Subcutaneous abdominal adipose tissue (tissue), 5 donors: ENCODE measurements around the gene NFKBIB.

ENCODE experiments used
- H3K27ac ChIP-seq: one replicate; pipeline ENCODE4 v1.7.0; 2013; ENCODE audit warnings: low read depth, mild to moderate bottlenecking, inconsistent platforms, low read length, moderate library complexity
- H3K27me3 ChIP-seq, 5 donors: one replicate each; pipeline ENCODE4 v1.7.0; 2013; ENCODE audit warnings: low read length in 5 of 5, inconsistent platforms in 1 of 5; ENCODE audit not compliant: control insufficient read depth in 5 of 5, insufficient read depth in 4 of 5
- H3K36me3 ChIP-seq, 5 donors: one replicate each; pipeline ENCODE4 v1.7.0; 2013; ENCODE audit warnings: low read length in 5 of 5; ENCODE audit not compliant: control insufficient read depth in 5 of 5, insufficient read depth in 5 of 5
- H3K4me1 ChIP-seq, 5 donors: one replicate each; pipeline ENCODE4 v1.7.0; 2013; ENCODE audit warnings: low read length in 5 of 5, mild to moderate bottlenecking in 3 of 5, moderate library complexity in 1 of 5; ENCODE audit not compliant: control insufficient read depth in 5 of 5, insufficient read depth in 5 of 5
- H3K4me3 ChIP-seq, 5 donors: one replicate each; pipeline ENCODE4 v1.7.0; 2013; ENCODE audit warnings: low read length in 5 of 5, low read depth in 1 of 5
- H3K9ac ChIP-seq, 5 donors: one replicate each; pipeline ENCODE4 v1.7.0; 2013; ENCODE audit warnings: low read length in 5 of 5, mild to moderate bottlenecking in 4 of 5, moderate library complexity in 3 of 5
- H3K9me3 ChIP-seq, 5 donors: one replicate each; pipeline ENCODE4 v1.7.0; 2013; ENCODE audit warnings: low read length in 5 of 5; ENCODE audit not compliant: control insufficient read depth in 5 of 5
- donor health status: healthy.
- donor health status: healthy.
- donor health status: healthy.
- donor health status: healthy.
- donor health status: healthy.

Gene NFKBIB

GRCh38 chr19:38888876-38889275 lies 10.9 kb upstream of the NFKBIB start:
- Histone ChIP-seq H3K36me3 (peaks cover 0 to 48% (median 44%) of the 10 kb centered on the region in 5 donors), H3K27me3 (no peaks in the 10 kb centered on the region), H3K4me1 (peaks cover 0 to 11% (median 0%) of the 10 kb centered on the region in 5 donors), H3K9ac (no peak overlapping the region), H3K27ac (no peak overlapping the region), H3K4me3 (no peak overlapping the region), H3K9me3 (no peaks in the 10 kb centered on the region)

- Histone ChIP-seq H3K9ac (no peak overlapping the region), H3K4me1 (peaks cover 0 to 12% (median 0%) of the 10 kb centered on the region in 5 donors), H3K27ac (no peak overlapping the region), H3K9me3 (no peaks in the 10 kb centered on the region), H3K27me3 (no peaks in the 10 kb centered on the region), H3K36me3 (peaks cover 0 to 47% (median 44%) of the 10 kb centered on the region in 5 donors), H3K4me3 (no peak overlapping the region)
These were observed 10.0 kb upstream of the NFKBIB start for GRCh38 chr19:38889803-38890202.

GRCh38 chr19:38890686-38891085 lies 9.1 kb upstream of the NFKBIB start:
- Histone ChIP-seq H3K9me3 (no peaks in the 10 kb centered on the region), H3K9ac (no peak overlapping the region), H3K27me3 (no peaks in the 10 kb centered on the region), H3K4me1 (peaks cover 0 to 12% (median 0%) of the 10 kb centered on the region in 5 donors), H3K27ac (no peak overlapping the region), H3K4me3 (no peak overlapping the region), H3K36me3 (peaks cover 0 to 47% (median 44%) of the 10 kb centered on the region in 5 donors)

- H3K9me3 ChIP-seq = no peaks in the 10 kb centered on the region
- H3K36me3 ChIP-seq = peaks cover 0 to 41% (median 40%) of the 10 kb centered on the region in 5 donors
- H3K4me3 ChIP-seq = no peak overlapping the region
- no peaks in the 10 kb centered on the region for H3K27me3 ChIP-seq
- H3K27ac ChIP-seq = no peak overlapping the region
- H3K9ac ChIP-seq = no peak overlapping the region
- peaks cover 0 to 16% (median 3%) of the 10 kb centered on the region in 5 donors for H3K4me1 ChIP-seq
These were observed 8.0 kb upstream of the NFKBIB start for GRCh38 chr19:38891771-38892170.

- Histone ChIP-seq H3K9ac (peak overlapping the region in 1 of 5 donors; percentile 6), H3K36me3 (peaks cover 0 to 39% (median 33%) of the 10 kb centered on the region in 5 donors), H3K4me3 (no peak overlapping the region), H3K9me3 (no peaks in the 10 kb centered on the region), H3K27me3 (no peaks in the 10 kb centered on the region), H3K27ac (no peak overlapping the region), H3K4me1 (peaks cover 0 to 26% (median 14%) of the 10 kb centered on the region in 5 donors)
These were observed 6.9 kb upstream of the NFKBIB start for GRCh38 chr19:38892841-38893240.

GRCh38 chr19:38893341-38893771 lies 6.4 kb upstream of the NFKBIB start:
- Histone ChIP-seq H3K4me1 (peaks cover 2 to 31% (median 19%) of the 10 kb centered on the region in 5 donors), H3K27me3 (no peaks in the 10 kb centered on the region), H3K27ac (no peak overlapping the region), H3K4me3 (no peak overlapping the region), H3K36me3 (peaks cover 0 to 33% (median 29%) of the 10 kb centered on the region in 5 donors), H3K9ac (peak overlapping the region in 1 of 5 donors; percentile 14), H3K9me3 (no peaks in the 10 kb centered on the region)

- Histone ChIP-seq H3K4me1 (peaks cover 8 to 39% (median 30%) of the 10 kb centered on the region in 5 donors), H3K4me3 (no peak overlapping the region), H3K27me3 (peaks cover 0 to 4% (median 0%) of the 10 kb centered on the region in 5 donors), H3K9ac (peak overlapping the region in 1 of 5 donors; percentile 23), H3K9me3 (no peaks in the 10 kb centered on the region), H3K27ac (no peak overlapping the region), H3K36me3 (peaks cover 0 to 17% (median 13%) of the 10 kb centered on the region in 5 donors)
These were observed 4.8 kb upstream of the NFKBIB start for GRCh38 chr19:38894968-38895367.

GRCh38 chr19:38898788-38899446 lies 852 bp upstream of the NFKBIB start:
- Histone ChIP-seq H3K9ac (peak overlapping the region; percentile 82 to 94 (median 92)), H3K27me3 (peaks cover 0 to 4% (median 0%) of the 10 kb centered on the region in 5 donors), H3K36me3 (no peaks in the 10 kb centered on the region), H3K4me1 (peaks cover 8 to 39% (median 38%) of the 10 kb centered on the region in 5 donors), H3K9me3 (no peaks in the 10 kb centered on the region), H3K27ac (peak overlapping the region; percentile 94), H3K4me3 (peak overlapping the region; percentile 80 to 98 (median 86))

- Histone ChIP-seq H3K9ac (peak overlapping the region; percentile 23 to 94 (median 87)), H3K27ac (peak overlapping the region; percentile 94), H3K27me3 (peaks cover 0 to 4% (median 0%) of the 10 kb centered on the region in 5 donors), H3K9me3 (no peaks in the 10 kb centered on the region), H3K36me3 (peaks cover 0 to 8% (median 8%) of the 10 kb centered on the region in 5 donors), H3K4me1 (peaks cover 10 to 44% (median 39%) of the 10 kb centered on the region in 5 donors), H3K4me3 (peak overlapping the region; percentile 80 to 97 (median 86))
These were observed 447 bp downstream of the NFKBIB start for GRCh38 chr19:38900202-38900629.

GRCh38 chr19:38900743-38901190 lies 998 bp downstream of the NFKBIB start:
- H3K4me3 ChIP-seq = peak overlapping the region in 4 of 5 donors; percentile 80 to 97 (median 83)
- peak overlapping the region in 4 of 5 donors; percentile 83 to 94 (median 89) for H3K9ac ChIP-seq
- no peaks in the 10 kb centered on the region for H3K9me3 ChIP-seq
- H3K36me3 ChIP-seq = peaks cover 0 to 14% (median 13%) of the 10 kb centered on the region in 5 donors
- peaks cover 0 to 4% (median 0%) of the 10 kb centered on the region in 5 donors for H3K27me3 ChIP-seq
- H3K4me1 ChIP-seq = peaks cover 10 to 44% (median 39%) of the 10 kb centered on the region in 5 donors
- peak overlapping the region; percentile 94 for H3K27ac ChIP-seq
